ENCODE results near the gene CPSF4L. TPM values are rescaled to one million over a fixed set of nuclear protein-coding genes. Genes with fewer than 3 reads are reported as not detected.

The CPSF4L gene
- total and polyA plus RNA-seq, 2 donors (not counting 3 experiments of a cell fraction or from before 2014, with no cell fraction given) = not detected

DNA sequence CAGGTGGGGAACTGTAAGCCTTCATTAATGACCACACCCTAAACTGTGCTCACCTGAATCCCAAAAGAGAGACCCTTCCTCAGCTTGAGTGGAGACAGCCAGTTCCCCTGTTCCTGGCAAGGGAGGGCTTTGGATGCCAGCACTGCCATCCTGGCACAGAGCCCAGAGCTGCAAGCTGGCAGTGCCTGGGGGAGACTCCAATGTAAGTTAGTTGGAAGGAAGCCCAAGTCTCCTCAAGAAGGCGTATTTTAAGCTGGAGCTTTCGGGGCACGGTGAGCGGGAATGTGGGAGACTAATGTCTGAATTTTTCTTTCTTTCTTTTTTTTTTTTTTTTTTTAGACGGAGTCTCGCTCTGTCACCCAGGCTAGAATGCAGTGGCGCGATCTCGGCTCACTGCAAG is 45.5 kb upstream of the CPSF4L start:
- Histone ChIP-seq H3K9me1 (replicated peaks; ENCODE audit: control insufficient read depth, extremely low read depth, insufficient read depth, low read length) (no peaks in the 10 kb centered on the region), H3K27me3 (ENCODE audit: control insufficient read depth in 2 of 2, insufficient read depth in 2 of 2, low read length in 2 of 2) (no peaks in the 10 kb centered on the region), H3K9me3 (replicated peaks; ENCODE audit: control insufficient read depth, insufficient read depth, low read length) (no peaks in the 10 kb centered on the region), H3K79me2 (ENCODE audit: control insufficient read depth, insufficient read depth, low read length) (peaks cover 70% of the 10 kb centered on the region), H3K4me2 (ENCODE audit: insufficient read depth, low read length) (no peak overlapping the region), H2AFZ (ENCODE audit: low read depth, low read length) (no peak overlapping the region), H3K27ac (ENCODE audit: insufficient read depth, low read depth, low read length) (no peak overlapping the region), H3K36me3 (ENCODE audit: control insufficient read depth in 2 of 2, extremely low read depth in 1 of 2, insufficient read depth in 2 of 2, low read length in 2 of 2) (no peaks in the 10 kb centered on the region), H3K4me1 (ENCODE audit: control insufficient read depth, extremely low read depth, insufficient read depth, low read length) (peaks cover 56% of the 10 kb centered on the region), H3K4me3 (replicated peaks in 1 of 3; ENCODE audit: insufficient read depth in 1 of 3, low read depth in 1 of 3, low read length in 3 of 3) (no peak overlapping the region), H4K20me1 (replicated peaks; ENCODE audit: control insufficient read depth, extremely low read depth, insufficient read depth, low read length) (no peaks in the 10 kb centered on the region), H3K9ac (replicated peaks; ENCODE audit: extremely low read depth, insufficient read depth, low read length) (no peak overlapping the region)
- intact Hi-C loops (cut with micrococcal nuclease) = loop anchor here (10.0 kb wide), 1 partner anchor 402 kb away; no protein-coding TSS in a partner anchor
- no peak for TF ChIP-seq POLR2A (IDR thresholded peaks at IDR 0.05; ENCODE audit: low read depth, low read length)
- BruUV-seq (replicated peaks) = no TSS peak
- no peak for FAIRE-seq
- ChIA-PET CTCF (interaction anchor here (1.1 to 6.5 kb wide), 5 partner anchors 8 to 579 kb away, joined by 4 to 70 read pairs (median 10); a partner anchor contains a TSS), POLR2A (no interaction called here)
- dilution Hi-C loops (cut with MboI; ENCODE audit: extremely low pct_ligation_motif_present, low sequenced_read_pairs) = no loop called here
- DNase-seq (ENCODE audit: low read depth, low spot score) = no peak

DNA sequence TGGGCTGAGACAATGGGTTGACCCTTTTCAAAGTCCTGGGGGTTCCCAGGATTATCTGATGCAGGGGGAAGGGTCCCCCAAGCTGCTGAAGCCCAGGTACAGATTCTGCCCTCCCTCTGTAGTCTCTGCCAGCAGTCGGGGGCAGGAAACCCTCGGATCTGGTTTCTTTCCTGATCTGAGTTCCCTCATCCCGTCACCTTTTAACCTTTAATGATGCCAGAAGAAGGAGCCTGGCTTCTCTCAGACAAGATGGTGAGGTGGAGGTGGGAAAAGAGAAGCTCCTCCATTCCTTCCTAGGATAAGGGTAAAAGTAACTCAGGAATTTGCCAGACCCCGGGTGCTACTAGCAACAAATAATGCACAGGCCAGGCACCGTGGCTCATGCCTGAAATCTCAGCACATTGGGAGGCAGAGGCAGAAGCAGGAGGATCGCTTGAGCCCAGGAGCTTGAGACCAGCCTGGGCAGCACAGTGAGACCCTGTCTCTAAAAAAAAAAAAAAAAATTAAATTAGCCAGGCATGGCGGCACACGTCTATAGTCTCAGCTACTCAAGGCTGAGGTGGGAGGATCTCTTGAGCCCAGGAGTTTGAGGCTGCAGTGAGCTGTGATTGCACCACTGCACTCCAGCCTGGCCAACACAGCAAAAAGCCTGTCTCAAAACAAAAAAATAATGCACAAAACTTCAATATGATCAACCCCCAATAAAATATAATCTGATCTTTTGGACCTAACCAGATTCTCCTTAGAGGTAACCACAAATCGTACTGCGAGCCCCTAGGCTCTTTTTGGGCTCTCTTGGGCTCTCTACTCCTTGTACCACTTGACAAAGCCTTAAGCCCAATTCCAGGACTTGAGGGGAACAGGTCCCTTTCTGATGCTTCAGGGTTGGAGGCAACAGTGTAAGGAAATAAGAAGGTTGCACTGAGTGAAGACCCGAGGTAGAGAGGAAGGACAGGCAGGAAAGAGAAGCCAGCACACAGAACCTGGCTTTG is 44.5 kb upstream of the CPSF4L start:
- Histone ChIP-seq H2AFZ (ENCODE audit: low read depth, low read length) (no peak overlapping the region), H3K27me3 (ENCODE audit: control insufficient read depth in 2 of 2, insufficient read depth in 2 of 2, low read length in 2 of 2) (no peaks in the 10 kb centered on the region), H3K79me2 (ENCODE audit: control insufficient read depth, insufficient read depth, low read length) (peaks cover 74% of the 10 kb centered on the region), H4K20me1 (replicated peaks; ENCODE audit: control insufficient read depth, extremely low read depth, insufficient read depth, low read length) (no peaks in the 10 kb centered on the region), H3K9ac (replicated peaks; ENCODE audit: extremely low read depth, insufficient read depth, low read length) (peak overlapping the region; percentile 80), H3K27ac (ENCODE audit: insufficient read depth, low read depth, low read length) (peak overlapping the region; percentile 78), H3K9me1 (replicated peaks; ENCODE audit: control insufficient read depth, extremely low read depth, insufficient read depth, low read length) (no peaks in the 10 kb centered on the region), H3K4me3 (replicated peaks in 1 of 3; ENCODE audit: insufficient read depth in 1 of 3, low read depth in 1 of 3, low read length in 3 of 3) (peak overlapping the region in 1 of 3 experiments; percentile 54), H3K9me3 (replicated peaks; ENCODE audit: control insufficient read depth, insufficient read depth, low read length) (no peaks in the 10 kb centered on the region), H3K36me3 (ENCODE audit: control insufficient read depth in 2 of 2, extremely low read depth in 1 of 2, insufficient read depth in 2 of 2, low read length in 2 of 2) (no peaks in the 10 kb centered on the region), H3K4me1 (ENCODE audit: control insufficient read depth, extremely low read depth, insufficient read depth, low read length) (peaks cover 56% of the 10 kb centered on the region), H3K4me2 (ENCODE audit: insufficient read depth, low read length) (peak overlapping the region; percentile 94)
- DNase-seq (ENCODE audit: low read depth, low spot score) = peak; percentile 18
- dilution Hi-C loops (cut with MboI; ENCODE audit: extremely low pct_ligation_motif_present, low sequenced_read_pairs) = no loop called here
- intact Hi-C loops (cut with micrococcal nuclease) = loop anchor here (1.0 to 10.0 kb wide), 3 partner anchors 14 to 401 kb away; a partner anchor contains a TSS
- TF ChIP-seq, protein P1, sequence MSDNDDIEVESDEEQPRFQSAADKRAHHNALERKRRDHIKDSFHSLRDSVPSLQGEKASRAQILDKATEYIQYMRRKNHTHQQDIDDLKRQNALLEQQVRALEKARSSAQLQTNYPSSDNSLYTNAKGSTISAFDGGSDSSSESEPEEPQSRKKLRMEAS (IDR thresholded peaks at IDR 0.05; ENCODE audit: insufficient read depth, insufficient read length) = no peak
- no peak for TF ChIP-seq FOS (IDR thresholded peaks at IDR 0.05; ENCODE audit: borderline replicate concordance, insufficient read depth, low read length)
- no peak for TF ChIP-seq EZH2 (IDR thresholded peaks at IDR 0.05; ENCODE audit: borderline replicate concordance, low read depth, low read length, severe bottlenecking)
- TF ChIP-seq, protein P2, sequence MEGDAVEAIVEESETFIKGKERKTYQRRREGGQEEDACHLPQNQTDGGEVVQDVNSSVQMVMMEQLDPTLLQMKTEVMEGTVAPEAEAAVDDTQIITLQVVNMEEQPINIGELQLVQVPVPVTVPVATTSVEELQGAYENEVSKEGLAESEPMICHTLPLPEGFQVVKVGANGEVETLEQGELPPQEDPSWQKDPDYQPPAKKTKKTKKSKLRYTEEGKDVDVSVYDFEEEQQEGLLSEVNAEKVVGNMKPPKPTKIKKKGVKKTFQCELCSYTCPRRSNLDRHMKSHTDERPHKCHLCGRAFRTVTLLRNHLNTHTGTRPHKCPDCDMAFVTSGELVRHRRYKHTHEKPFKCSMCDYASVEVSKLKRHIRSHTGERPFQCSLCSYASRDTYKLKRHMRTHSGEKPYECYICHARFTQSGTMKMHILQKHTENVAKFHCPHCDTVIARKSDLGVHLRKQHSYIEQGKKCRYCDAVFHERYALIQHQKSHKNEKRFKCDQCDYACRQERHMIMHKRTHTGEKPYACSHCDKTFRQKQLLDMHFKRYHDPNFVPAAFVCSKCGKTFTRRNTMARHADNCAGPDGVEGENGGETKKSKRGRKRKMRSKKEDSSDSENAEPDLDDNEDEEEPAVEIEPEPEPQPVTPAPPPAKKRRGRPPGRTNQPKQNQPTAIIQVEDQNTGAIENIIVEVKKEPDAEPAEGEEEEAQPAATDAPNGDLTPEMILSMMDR (IDR thresholded peaks at IDR 0.05; ENCODE audit: extremely low read depth in 1 of 2, insufficient read depth in 1 of 2, low read depth in 1 of 2, low read length in 2 of 2) = no peak
- TF ChIP-seq POLR2A (IDR thresholded peaks at IDR 0.05; ENCODE audit: low read depth, low read length) = no peak
- TF ChIP-seq JUN (IDR thresholded peaks at IDR 0.05; ENCODE audit: borderline replicate concordance, insufficient read depth, insufficient read length, low read depth) = no peak
- no peak for TF ChIP-seq GATA2 (IDR thresholded peaks at IDR 0.05; ENCODE audit: insufficient read depth, insufficient read length, low read depth, low read length)
- TF ChIP-seq MYC (IDR thresholded peaks at IDR 0.05; ENCODE audit: low read depth, low read length) = no peak
- no peak for TF ChIP-seq POLR2AphosphoS5 (IDR thresholded peaks at IDR 0.05; ENCODE audit: insufficient read depth, low read depth, low read length)
- ChIA-PET POLR2A (no interaction called here), CTCF (interaction anchor here (0.9 to 6.5 kb wide), 3 partner anchors 28 to 581 kb away, joined by 3 to 70 read pairs (median 4); no protein-coding TSS in a partner anchor)
- no TSS peak for BruUV-seq (replicated peaks)
- FAIRE-seq = peak; percentile 12

Data from endothelial cell of umbilical vein (primary cell).